HG03342 (cell line): ENCODE measurements around the gene DAGLA.

Experiments
- ATAC-seq: cut with Tn5 transposase; IDR thresholded peaks from one replicate; pipeline ENCODE4 v1.9.1; 2021; ENCODE audit warnings: mild to moderate bottlenecking, moderate library complexity; ENCODE audit not compliant: unreplicated experiment

The DAGLA gene

GRCh38 chr11:61706452-61707400 is 26.5 kb downstream of the DAGLA start:
- ATAC-seq = no peak

GRCh38 chr11:61707574-61707973 is 27.4 kb downstream of the DAGLA start:
- no peak for ATAC-seq

DNA sequence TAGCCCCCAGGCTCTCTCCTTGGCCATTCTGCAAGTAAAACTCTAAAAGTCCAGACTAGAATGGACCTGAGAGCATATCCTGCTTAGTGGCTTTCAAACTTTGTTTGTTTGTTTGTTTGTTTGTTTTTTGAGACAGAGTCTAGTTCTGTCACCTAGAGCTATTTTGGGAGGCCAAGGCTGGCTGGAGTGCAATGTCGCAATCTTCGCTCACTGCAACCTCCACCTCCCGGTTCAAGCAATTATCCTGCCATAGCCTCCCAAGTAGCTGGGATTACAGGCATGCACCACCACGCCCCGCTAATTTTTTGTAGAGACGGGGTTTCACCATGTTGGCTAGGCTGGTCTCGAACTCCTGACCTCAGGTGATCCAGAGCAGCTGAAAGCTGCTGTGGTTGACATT is 28.9 kb downstream of the DAGLA start:
- no peak for ATAC-seq

DNA sequence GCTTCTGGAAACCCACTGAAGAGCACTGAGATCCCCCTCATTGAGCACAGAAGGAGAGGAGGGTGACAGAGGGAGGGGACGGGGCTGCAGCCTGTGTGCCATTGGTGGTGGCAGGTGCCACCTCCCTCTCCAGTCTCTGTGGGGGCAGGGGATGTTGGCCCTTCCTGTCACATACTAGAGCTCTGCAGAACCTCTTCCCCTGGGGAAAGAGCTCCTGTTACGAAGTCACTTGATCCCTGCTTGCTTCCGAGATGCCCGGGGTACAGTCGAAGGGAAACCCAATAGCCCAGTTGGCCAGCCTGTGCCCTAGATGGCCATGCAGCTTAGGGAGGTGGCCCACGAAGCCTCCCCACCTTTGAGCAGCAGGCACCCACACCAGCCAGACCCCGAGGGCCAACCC is 29.4 kb downstream of the DAGLA start:
- no peak for ATAC-seq

DNA sequence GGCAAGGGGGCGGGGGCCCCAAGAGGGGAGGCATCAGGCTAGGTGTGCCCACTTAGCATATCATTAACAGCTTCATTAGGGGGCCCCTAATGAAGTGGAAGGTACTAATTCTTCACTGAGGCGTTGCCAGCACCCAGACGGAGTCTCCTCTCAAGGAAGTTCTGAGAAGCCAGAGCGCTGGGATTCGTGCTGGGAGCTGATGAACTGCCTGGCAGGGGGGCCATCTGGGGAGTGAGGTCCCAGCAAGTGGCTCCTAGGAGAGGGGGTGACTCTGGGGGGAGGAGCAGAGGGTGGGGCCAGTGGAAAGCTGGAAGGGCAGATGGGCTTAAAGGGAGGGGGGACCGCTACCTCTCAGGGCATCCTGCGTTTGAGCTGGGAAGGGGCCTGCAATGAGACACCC is 29.8 kb downstream of the DAGLA start:
- no peak for ATAC-seq

- no peak for ATAC-seq
Measured at GRCh38 chr11:61711037-61711436, 30.8 kb downstream of the DAGLA start.

GRCh38 chr11:61711498-61711897 is 31.3 kb downstream of the DAGLA start:
- ATAC-seq = no peak

- ATAC-seq = no peak
Measured at GRCh38 chr11:61712314-61712713, 32.1 kb downstream of the DAGLA start.

DNA sequence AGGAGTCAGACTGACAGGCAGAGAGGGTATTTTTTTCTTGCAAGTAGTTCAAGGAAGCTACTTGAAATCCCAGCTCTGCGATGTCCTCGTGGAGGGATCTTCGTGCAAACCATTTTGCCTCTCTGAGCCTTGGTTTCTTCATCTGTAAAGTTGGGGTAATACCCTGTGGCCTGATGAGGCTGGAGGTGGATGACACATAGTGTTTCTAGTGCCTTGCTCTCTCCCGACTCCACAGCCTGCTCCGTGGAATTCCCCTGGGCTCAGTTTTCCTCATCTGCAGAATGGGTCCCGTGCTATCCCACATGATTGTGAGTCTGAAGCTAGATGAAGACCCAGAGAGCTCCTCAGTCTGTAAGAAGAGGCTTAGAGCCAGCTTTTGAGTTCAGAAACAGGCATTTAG is 32.7 kb downstream of the DAGLA start:
- ATAC-seq = no peak

GRCh38 chr11:61713464-61713863 is 33.3 kb downstream of the DAGLA start:
- no peak for ATAC-seq

- no peak for ATAC-seq
Measured at GRCh38 chr11:61713906-61714305, 33.7 kb downstream of the DAGLA start.

GRCh38 chr11:61714316-61714715 is 34.1 kb downstream of the DAGLA start:
- no peak for ATAC-seq

DNA sequence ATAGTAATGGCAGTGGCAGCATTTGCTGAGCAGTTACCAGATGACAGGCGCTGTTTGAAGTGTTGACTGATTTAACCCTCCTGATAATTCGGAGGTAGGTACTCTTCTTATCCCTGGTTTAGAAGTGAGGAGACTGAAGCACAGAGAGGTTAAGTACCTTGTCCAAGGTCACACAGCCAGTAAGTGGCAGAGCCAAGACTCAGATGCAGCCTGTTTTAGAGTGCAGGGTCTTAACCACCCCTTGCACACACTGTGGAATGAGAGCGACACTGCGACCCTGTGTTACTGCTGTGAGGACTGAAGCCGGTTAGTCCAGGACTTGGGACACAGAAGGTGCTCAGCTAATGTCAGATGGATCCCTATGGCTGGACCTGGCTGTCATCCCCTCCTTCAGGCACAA is 34.7 kb downstream of the DAGLA start:
- no peak for ATAC-seq

GRCh38 chr11:61715867-61716266 is 35.7 kb downstream of the DAGLA start:
- no peak for ATAC-seq

GRCh38 chr11:61716478-61717285 is 36.5 kb downstream of the DAGLA start:
- ATAC-seq = no peak

GRCh38 chr11:61717286-61718033 is 37.3 kb downstream of the DAGLA start:
- no peak for ATAC-seq

GRCh38 chr11:61718046-61718531 is 37.9 kb downstream of the DAGLA start:
- no peak for ATAC-seq

DNA sequence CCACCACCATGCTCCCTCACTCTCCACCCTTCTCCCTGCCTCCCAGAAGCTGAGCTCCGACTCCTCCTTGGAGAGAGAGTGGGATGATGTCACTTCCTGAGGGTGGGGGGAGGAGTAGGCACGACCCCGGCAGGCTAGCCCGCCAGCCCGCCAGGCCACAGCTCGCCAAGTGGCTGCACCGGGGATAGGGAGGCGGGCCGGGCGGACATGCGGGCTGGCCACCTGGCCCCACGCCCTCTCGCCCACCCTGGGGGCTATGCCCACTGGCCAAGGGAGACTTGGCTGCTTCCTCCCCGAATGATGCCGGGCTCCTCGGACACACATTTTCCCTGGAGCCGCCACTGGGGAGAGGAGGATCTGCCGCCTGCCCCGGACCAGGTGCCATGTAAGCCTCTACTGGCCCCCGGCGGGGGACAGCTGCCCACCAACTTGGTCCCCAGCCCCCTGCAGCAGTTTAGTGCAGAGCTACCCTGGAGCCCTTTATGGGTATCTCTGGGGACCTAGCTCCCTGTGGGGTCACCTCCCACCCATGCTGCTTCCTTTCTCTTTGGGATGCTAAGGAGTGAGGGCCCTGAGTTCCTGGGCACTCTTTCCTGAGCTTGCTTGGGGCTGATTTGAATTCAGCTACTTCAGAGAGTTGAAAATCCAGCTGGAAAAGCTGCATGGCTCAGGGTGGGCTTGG is 38.6 kb downstream of the DAGLA start:
- no peak for ATAC-seq

DNA sequence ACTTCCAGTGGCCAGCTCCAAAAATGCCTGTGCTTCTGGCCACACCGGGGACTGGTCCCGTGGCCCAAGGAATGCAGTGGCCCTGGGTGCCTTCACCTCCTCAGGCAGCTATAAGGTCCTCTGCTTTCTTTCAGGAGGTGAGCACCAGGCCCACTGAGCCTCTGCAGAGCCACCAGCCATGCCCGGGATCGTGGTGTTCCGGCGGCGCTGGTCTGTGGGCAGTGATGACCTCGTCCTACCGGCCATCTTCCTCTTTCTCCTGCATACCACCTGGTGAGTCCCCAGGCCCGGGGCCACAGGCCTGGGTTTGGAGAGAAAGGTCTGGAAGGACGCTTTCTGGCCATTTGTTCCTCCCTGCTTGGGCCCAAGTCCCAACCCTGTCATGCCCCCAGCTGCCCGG is 39.8 kb downstream of the DAGLA start:
- ATAC-seq = no peak

- ATAC-seq = no peak
Measured at GRCh38 chr11:61720597-61720996, 40.4 kb downstream of the DAGLA start.

- ATAC-seq = no peak
Measured at GRCh38 chr11:61724437-61724836, 44.2 kb downstream of the DAGLA start.
